Endodermal cell (in vitro differentiated cells): Measurements from ENCODE around the gene ZDHHC17. TPM values are rescaled to one million over a fixed set of nuclear protein-coding genes. Genes with fewer than 3 reads are reported as not detected.

Experiments used
- DNase-seq: peaks from one replicate; pipeline ENCODE4 v3.0.0-alpha.2; 2017
- H3K27ac ChIP-seq: 2 replicates; pipeline ENCODE4 v1.5.1; 2013; ENCODE audit warnings: mild to moderate bottlenecking, low read depth, low read length, moderate library complexity
- H3K27me3 ChIP-seq: 2 replicates; pipeline ENCODE4 v1.6.1; 2013; ENCODE audit warnings: mild to moderate bottlenecking, low read length, moderate library complexity; ENCODE audit not compliant: insufficient read depth, control insufficient read depth, poor library complexity, severe bottlenecking
- H3K36me3 ChIP-seq: 2 replicates; pipeline ENCODE4 v1.7.0; 2013; ENCODE audit warnings: mild to moderate bottlenecking, low read length, moderate library complexity; ENCODE audit not compliant: control insufficient read depth, insufficient read depth
- H3K4me1 ChIP-seq: one replicate; pipeline ENCODE4 v1.7.0; 2013; ENCODE audit warnings: low read length; ENCODE audit not compliant: control insufficient read depth, insufficient read depth
- H3K4me3 ChIP-seq: 2 replicates; pipeline ENCODE4 v1.5.1; 2013; ENCODE audit warnings: mild to moderate bottlenecking, low read length, moderate library complexity
- H3K9ac ChIP-seq: 2 replicates; pipeline ENCODE4 v1.6.1; 2013; ENCODE audit warnings: mild to moderate bottlenecking, low read length, moderate library complexity; ENCODE audit not compliant: poor library complexity, severe bottlenecking; ENCODE audit errors: extremely low read depth
- H3K9me3 ChIP-seq: 2 replicates; pipeline ENCODE4 v1.6.1; 2013; ENCODE audit warnings: mild to moderate bottlenecking, low read length, moderate library complexity; ENCODE audit not compliant: control insufficient read depth
- H3K27ac Mint-ChIP-seq: 2 replicates; pipeline ENCODE4 v1.8.0; 2020; ENCODE audit warnings: mixed read lengths
- H3K27me3 Mint-ChIP-seq: 2 replicates; pipeline ENCODE4 v1.8.0; 2021; ENCODE audit warnings: mild to moderate bottlenecking, mixed read lengths; ENCODE audit not compliant: insufficient read depth
- H3K36me3 Mint-ChIP-seq: 2 replicates; pipeline ENCODE4 v1.8.0; 2020; ENCODE audit warnings: low read depth, mixed read lengths
- H3K4me1 Mint-ChIP-seq: 2 replicates; pipeline ENCODE4 v1.8.0; 2020; ENCODE audit warnings: mixed read lengths
- H3K4me3 Mint-ChIP-seq: 2 replicates; pipeline ENCODE4 v1.8.0; 2020; ENCODE audit warnings: mild to moderate bottlenecking, moderate library complexity, mixed read lengths
- H3K9me3 Mint-ChIP-seq: 2 replicates; pipeline ENCODE4 v1.8.0; 2020; ENCODE audit warnings: mild to moderate bottlenecking, mixed read lengths
- CTCF ChIP-seq: fragments of 200-600 bp; sonication (generic); conservative IDR thresholded peaks from 2 replicates; pipeline ENCODE4 v1.5.0; 2021; ENCODE audit warnings: antibody characterized with exemption, mild to moderate bottlenecking
- WGBS, 2 experiments: methylation state at CpG; one replicate each; pipeline versions ENCODE4 v1.1.5 to v1.1.7; 2013; ENCODE audit warnings: missing lambda C conversion rate in 2 of 2, mixed read lengths in 1 of 2; ENCODE audit not compliant: insufficient coverage in 1 of 2, insufficient read length in 1 of 2; 5-methylcytosine and 5-hydroxymethylcytosine counted together
- total RNA-seq, 2 donors: library from RNA; stranded (reverse); fragmentation: NEBNext Ultra II Directional in 1 of 2; extraction: Animal tissue kit (Norgen Biotek cat#: 25700) in 1 of 2; gene quantifications; 2 replicates in 1 of 2; 3 replicates in 1 of 2; pipeline ENCODE4 v1.2.1, GENCODE V29; 2021

Gene ZDHHC17
- total RNA-seq, 2 donors from 2014 or later, result 37.9 to 40.0 TPM

- H3K4me3 Mint-ChIP-seq, result no peak overlapping the region
- 96 to 100% methylated on average over 2 of the region's 2 CpGs for WGBS, 2 experiments
- TF ChIP-seq CTCF, result no peak
- H3K4me1 Mint-ChIP-seq, result peaks cover 6% of the 10 kb centered on the region
- H3K27ac ChIP-seq, result no peak overlapping the region
- no peaks in the 10 kb centered on the region for H3K36me3 ChIP-seq
- no peaks in the 10 kb centered on the region for H3K9me3 ChIP-seq
- H3K4me3 ChIP-seq, result no peak overlapping the region
- no peaks in the 10 kb centered on the region for H3K27me3 ChIP-seq
- no peaks in the 10 kb centered on the region for H3K27me3 Mint-ChIP-seq
- H3K9me3 Mint-ChIP-seq, result no peaks in the 10 kb centered on the region
- H3K4me1 ChIP-seq, result no peaks in the 10 kb centered on the region
- peaks cover 7% of the 10 kb centered on the region for H3K36me3 Mint-ChIP-seq
- no peak overlapping the region for H3K27ac Mint-ChIP-seq
- H3K9ac ChIP-seq, result no peak overlapping the region
- no peak for DNase-seq
These were observed 107.2 kb downstream of the ZDHHC17 start for GRCh38 chr12:76871082-76871481.

- peaks cover 6% of the 10 kb centered on the region for H3K4me1 Mint-ChIP-seq
- Histone ChIP-seq H3K4me1 (no peaks in the 10 kb centered on the region), H3K36me3 (no peaks in the 10 kb centered on the region), H3K27me3 (no peaks in the 10 kb centered on the region), H3K9ac (no peak overlapping the region), H3K9me3 (no peaks in the 10 kb centered on the region), H3K27ac (no peak overlapping the region), H3K4me3 (no peak overlapping the region)
- DNase-seq, result no peak
- TF ChIP-seq CTCF, result no peak
- WGBS, 2 experiments, result 93 to 100% methylated on average over 3 of the region's 3 CpGs
- H3K27me3 Mint-ChIP-seq, result no peaks in the 10 kb centered on the region
- no peak overlapping the region for H3K27ac Mint-ChIP-seq
- H3K36me3 Mint-ChIP-seq, result peaks cover 7% of the 10 kb centered on the region
- H3K9me3 Mint-ChIP-seq, result no peaks in the 10 kb centered on the region
- no peak overlapping the region for H3K4me3 Mint-ChIP-seq
These were observed 107.8 kb downstream of the ZDHHC17 start for GRCh38 chr12:76871742-76872141.

GRCh38 chr12:76872415-76872814 is 108.5 kb downstream of the ZDHHC17 start:
- H3K4me3 ChIP-seq, result no peak overlapping the region
- no peak for TF ChIP-seq CTCF
- no peaks in the 10 kb centered on the region for H3K9me3 ChIP-seq
- H3K9ac ChIP-seq, result no peak overlapping the region
- no peaks in the 10 kb centered on the region for H3K4me1 ChIP-seq
- 77 to 89% methylated on average over 3 to 5 of the region's 5 CpGs for WGBS, 2 experiments
- H3K27me3 ChIP-seq, result no peaks in the 10 kb centered on the region
- no peak overlapping the region for H3K27ac ChIP-seq
- peaks cover 7% of the 10 kb centered on the region for H3K36me3 Mint-ChIP-seq
- H3K27me3 Mint-ChIP-seq, result no peaks in the 10 kb centered on the region
- no peaks in the 10 kb centered on the region for H3K36me3 ChIP-seq
- no peaks in the 10 kb centered on the region for H3K9me3 Mint-ChIP-seq
- no peak overlapping the region for H3K27ac Mint-ChIP-seq
- H3K4me3 Mint-ChIP-seq, result no peak overlapping the region
- peaks cover 12% of the 10 kb centered on the region for H3K4me1 Mint-ChIP-seq
- peak; percentile 78 for DNase-seq
